Fibroblast of the aortic adventitia (primary cell): ENCODE results near the gene ANTKMT. TPM values are rescaled to one million over a fixed set of nuclear protein-coding genes. Genes with fewer than 3 reads are reported as not detected.
A peak's percentile ranks its signal among the peaks of the same experiment; 100 is the strongest.

Source experiments
- DNase-seq: peaks from one replicate; pipeline ENCODE4 v3.0.0-alpha.2; 2010; ENCODE audit warnings: low read depth
- H3K4me3 ChIP-seq: 2 replicates; pipeline ENCODE4 v1.5.1; 2011; ENCODE audit warnings: low read depth, mild to moderate bottlenecking, control low read depth, low read length, moderate library complexity
- total RNA-seq: library from RNA; depleted of rRNA; stranded (reverse); fragments of >200 nt; gene quantifications from 2 replicates; pipeline ENCODE4 v1.2.3, GENCODE V29; 2012; ENCODE audit warnings: low replicate concordance
- TF ChIP-seq, protein P1 (sequence below): IDR thresholded peaks from 2 replicates; pipeline ENCODE4 v1.5.1; 2011; ENCODE audit warnings: mild to moderate bottlenecking, low read length, control low read depth, inconsistent platforms; ENCODE audit not compliant: insufficient read depth

Gene ANTKMT
- total RNA-seq, 1 donor = 21.8 TPM

DNA sequence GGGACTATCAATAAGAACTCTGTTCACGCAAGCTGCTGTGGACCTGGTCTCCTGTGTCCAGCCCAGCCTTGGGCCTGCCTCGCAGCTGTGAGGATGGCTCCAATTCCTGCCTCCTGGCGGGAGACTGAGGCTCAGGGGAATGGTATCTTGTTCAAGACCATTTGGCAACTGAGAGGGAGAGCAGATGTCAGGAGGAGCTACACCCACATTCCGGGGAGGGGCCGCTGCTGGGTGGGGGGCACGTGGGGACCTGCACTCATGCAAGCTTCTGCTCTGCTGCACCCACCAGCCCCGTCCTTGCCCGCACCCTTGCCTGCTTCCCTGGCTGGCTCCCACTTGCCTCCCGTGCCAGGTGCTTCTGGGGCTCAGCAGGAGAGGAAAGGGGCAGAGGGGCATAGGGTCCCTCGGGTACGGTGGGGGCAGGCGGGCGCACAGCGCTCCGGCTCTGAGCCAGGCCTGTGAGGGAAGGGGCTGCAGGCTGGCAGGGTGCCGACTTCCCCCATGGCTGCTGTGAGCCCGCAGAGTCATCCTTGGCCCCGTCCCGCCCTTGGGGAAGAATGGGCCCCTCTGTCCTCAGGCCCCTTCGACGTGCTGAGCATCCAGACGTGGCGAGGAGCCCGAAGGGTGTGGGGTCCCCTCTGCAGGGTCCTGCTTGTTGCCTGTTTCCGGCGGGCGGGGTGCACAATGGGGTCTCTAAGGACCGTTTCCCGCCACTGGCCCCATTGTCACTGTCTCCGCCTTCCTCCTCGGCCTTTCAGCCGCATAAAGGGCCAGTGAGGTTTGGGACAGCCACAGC lies 3.3 kb upstream of the ANTKMT start:
- no peak overlapping the region for H3K4me3 ChIP-seq
- TF ChIP-seq, protein P1, sequence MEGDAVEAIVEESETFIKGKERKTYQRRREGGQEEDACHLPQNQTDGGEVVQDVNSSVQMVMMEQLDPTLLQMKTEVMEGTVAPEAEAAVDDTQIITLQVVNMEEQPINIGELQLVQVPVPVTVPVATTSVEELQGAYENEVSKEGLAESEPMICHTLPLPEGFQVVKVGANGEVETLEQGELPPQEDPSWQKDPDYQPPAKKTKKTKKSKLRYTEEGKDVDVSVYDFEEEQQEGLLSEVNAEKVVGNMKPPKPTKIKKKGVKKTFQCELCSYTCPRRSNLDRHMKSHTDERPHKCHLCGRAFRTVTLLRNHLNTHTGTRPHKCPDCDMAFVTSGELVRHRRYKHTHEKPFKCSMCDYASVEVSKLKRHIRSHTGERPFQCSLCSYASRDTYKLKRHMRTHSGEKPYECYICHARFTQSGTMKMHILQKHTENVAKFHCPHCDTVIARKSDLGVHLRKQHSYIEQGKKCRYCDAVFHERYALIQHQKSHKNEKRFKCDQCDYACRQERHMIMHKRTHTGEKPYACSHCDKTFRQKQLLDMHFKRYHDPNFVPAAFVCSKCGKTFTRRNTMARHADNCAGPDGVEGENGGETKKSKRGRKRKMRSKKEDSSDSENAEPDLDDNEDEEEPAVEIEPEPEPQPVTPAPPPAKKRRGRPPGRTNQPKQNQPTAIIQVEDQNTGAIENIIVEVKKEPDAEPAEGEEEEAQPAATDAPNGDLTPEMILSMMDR = no peak
- no peak for DNase-seq

DNA sequence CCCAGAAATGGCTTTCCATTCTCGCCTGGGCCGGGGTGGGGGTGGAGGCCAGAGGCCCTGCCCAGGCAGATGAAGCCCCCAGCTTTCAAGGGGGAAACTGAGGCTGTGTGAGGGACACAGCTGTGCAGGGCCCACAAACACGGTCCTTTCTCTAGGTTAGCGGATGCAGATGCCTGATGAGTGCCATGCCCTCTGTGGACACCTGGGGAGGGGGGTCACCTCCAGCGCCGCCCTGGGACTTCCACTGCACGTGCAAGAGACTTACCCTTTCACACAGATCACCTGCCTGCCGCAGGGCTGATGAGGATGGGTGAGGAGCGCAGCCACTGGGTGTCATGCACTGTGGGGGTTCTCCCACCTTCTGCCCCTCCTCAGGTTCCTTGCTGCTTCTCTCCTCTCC lies 2.6 kb upstream of the ANTKMT start:
- TF ChIP-seq, protein P1 = no peak
- no peak overlapping the region for H3K4me3 ChIP-seq
- no peak for DNase-seq

DNA sequence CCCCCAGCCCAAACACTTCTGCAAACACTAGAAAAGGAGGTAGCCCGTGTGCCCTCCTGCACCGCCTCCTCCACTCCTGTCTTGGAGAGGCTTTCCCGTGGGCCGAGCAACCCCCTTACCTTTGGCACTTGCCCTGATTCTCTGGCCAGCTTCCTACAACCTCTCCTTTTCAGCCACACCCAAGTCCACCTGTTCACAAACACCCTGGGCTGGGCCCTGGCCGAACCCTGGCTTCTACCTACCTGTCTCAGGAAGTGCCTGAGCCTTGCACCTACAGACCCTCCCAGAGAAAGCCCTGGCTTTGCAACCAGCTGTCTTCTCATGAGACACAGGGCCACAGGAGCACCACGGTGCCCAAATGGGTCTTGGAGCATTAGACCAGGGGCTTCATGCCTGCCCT lies 2.0 kb upstream of the ANTKMT start:
- TF ChIP-seq, protein P1 = no peak
- DNase-seq = no peak
- no peak overlapping the region for H3K4me3 ChIP-seq

DNA sequence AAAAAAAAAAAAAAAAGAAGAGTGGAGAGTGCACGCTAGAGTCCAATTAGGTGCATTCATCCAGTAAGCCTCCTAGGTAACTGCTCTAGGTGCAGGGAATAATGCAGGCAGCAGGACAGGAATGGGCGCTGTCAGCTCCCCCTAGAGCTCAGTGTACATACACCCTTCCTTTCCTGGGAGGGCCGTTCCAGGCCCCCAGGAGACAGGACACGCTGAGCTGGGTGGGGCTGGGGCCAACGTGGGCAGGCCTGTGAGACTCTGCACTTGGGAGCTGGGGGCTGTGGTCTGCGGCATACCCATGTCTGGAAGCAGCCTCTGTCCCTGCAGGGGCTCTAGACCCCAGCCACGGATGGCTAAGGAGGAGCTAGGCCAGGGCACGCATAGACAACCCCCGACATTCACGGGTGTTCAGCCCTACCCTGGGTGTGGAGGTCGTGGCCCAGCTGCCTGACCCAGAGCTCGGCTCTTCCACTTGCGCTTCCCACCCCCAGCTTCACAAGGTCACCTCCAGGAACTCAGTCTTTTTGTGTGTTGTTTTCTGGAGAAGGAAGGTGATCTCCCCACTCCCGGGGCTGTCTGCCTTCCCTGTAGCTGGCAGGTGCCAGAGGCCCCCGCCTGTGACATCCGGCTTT lies 1.0 kb upstream of the ANTKMT start:
- no peak for DNase-seq
- TF ChIP-seq, protein P1 = peak; percentile 32
- H3K4me3 ChIP-seq = peak overlapping the region; percentile 76

DNA sequence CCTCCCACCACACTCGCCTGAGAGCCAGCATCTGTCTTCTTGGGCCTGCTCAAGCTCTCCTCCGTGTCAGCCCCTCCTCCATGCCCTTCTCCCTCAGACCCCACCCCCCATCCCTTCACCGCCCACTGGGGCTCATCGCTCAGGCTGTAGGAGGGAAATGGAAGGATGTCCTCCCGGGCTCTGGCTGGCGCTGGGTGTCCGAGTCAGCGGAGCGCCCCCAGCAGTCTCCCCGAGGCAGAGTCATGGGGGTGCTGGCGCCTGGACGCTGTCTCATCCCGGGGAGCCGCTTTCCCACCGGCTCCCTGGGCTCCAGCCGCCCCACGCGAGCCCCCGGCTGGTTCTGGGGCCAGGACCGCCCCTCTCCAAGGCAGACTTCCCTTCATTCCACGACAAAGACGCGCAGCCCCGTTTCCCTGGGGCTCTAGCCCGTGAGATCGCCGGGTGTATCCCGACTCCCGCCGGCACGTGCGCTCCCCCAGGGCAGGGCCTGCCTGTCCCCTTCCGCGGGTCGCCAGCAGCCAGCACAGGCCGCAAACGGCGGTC lies 428 bp upstream of the ANTKMT start:
- DNase-seq = peak; percentile 62
- TF ChIP-seq, protein P1 = peak; percentile 34
- peak overlapping the region; percentile 76 for H3K4me3 ChIP-seq

DNA sequence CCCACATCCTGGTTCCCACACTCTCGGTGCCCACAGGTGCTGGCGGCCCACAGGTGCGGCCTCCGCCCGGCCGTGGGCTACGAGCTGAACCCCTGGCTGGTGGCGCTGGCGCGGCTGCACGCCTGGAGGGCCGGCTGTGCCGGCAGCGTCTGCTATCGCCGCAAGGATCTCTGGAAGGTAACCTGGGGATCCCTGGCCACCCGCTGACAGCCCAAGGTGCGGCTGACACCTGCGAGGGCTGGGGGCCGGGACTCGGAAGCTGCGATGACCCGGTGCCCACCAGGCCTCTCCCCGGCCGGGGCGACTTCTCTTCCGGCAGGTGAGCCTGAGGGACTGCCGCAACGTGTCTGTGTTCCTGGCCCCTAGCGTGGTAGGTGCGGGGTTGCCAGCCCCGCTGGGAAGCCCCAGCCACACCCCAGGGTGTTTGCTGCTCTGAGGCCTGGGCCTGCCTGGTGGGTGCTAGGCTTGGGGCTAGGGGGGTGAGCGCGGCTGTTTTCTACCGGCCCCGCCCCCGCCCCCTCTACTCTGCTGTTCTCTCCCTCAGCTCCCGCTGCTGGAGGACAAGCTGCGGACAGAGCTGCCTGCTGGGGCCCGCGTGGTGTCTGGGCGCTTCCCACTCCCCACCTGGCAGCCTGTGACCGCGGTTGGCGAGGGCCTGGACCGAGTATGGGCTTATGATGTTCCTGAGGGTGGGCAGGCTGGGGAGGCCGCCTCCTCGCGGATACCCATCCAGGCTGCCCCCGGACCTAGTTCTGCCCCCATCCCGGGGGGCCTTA lies 1.0 kb downstream of the ANTKMT start:
- TF ChIP-seq, protein P1 = no peak
- DNase-seq = no peak
- peak overlapping the region; percentile 76 for H3K4me3 ChIP-seq
